ENCODE data around the gene GPR137B. TPM values are rescaled to one million over a fixed set of nuclear protein-coding genes. Genes with fewer than 3 reads are reported as not detected.

GPR137B gene
- total RNA-seq, 2 donors from 2014 or later: 3.8 to 9.5 TPM

DNA sequence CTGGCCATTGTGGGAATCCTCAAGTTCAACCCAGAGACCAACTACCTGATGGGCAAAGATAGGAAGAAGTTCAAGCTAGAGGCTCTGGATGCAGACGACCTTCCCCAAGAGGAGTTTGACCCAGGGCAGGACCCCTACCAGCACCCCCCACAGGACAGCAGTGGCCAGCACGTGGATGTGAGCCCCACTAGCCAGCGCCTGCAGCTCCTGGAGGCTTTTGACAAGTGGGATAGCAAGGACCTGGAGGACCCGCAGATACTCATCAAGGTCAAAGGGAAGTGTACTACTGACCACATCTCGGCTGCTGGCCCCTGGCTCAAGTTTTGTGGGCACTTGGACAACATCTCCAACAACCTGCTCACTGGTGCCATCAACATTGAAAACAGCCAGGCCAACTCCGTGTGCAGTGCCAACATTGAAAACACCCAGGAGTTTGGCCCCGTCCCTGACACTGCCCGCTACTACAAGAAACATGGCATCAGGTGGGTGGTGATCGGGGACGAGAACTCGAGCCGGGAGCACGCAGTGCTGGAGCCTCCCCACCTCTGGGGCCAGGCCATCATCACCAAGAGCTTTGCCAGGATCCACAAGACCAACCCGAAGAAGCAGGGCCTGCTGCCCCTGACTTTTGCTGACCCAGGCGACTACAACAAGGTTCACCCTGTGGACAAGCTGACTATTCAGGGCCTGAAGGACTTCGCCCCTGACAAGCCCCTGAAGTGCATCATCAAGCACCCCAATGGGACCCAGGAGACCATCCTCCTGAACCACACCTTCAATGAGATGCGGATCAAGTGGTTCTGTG, 30.6 kb upstream of the GPR137B start:
- DNase-seq (no peak), ATAC-seq (no peak)
- intact Hi-C loops (cut with DNase I, micrococcal nuclease): no loop called here

DNA sequence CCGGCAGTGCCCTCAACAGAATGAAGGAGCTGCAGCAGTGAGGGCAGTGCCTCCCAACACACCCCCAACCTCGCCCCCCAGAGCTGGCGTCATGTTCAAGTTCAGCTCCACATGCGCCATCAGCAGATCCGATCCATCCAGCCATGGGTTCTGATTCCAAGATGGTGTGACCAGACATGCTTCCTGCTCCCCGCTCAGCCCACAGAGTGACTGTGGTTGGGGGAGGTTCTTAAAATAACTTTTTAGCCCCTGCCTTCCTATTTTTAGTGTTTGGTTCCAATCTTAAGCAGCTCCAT, 30.1 kb upstream of the GPR137B start:
- no peak for ATAC-seq
- DNase-seq: no peak
- intact Hi-C loops (cut with DNase I, micrococcal nuclease): no loop called here

DNA sequence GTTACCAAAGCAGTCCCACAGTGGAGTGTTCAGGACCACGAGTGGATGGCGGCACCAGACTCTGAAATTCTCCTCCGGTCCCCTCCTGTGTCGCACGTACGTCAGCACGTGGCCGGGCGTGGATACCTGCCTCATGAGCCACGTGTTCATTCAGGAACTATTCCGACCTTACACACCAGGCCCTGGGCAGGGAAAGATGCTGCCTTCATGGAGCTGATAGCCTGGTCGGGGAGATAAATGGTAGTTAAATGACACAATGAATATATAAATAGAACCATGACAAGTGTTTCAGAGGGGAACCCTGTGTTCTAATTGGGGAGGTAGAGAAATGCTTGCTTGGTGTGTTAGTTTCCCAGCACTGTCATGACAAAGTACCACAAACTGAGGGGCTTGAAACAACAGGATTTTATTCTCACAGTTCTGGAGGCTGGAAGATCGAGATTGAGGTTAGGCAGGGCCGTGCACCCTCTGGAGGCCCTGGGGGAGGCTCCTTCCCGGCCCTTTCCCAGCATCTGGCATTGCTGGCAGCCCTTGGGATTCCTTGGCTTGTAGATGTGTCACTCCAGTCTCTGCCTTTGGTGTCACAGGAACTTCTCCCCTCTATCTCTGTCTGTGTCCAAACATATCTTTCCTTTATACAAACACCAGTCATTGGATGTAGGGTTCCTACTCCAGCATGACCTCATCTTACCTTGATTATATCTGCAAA, 28.9 kb upstream of the GPR137B start:
- ATAC-seq (no peak), DNase-seq (no peak)
- intact Hi-C loops (cut with DNase I, micrococcal nuclease): no loop called here

DNA sequence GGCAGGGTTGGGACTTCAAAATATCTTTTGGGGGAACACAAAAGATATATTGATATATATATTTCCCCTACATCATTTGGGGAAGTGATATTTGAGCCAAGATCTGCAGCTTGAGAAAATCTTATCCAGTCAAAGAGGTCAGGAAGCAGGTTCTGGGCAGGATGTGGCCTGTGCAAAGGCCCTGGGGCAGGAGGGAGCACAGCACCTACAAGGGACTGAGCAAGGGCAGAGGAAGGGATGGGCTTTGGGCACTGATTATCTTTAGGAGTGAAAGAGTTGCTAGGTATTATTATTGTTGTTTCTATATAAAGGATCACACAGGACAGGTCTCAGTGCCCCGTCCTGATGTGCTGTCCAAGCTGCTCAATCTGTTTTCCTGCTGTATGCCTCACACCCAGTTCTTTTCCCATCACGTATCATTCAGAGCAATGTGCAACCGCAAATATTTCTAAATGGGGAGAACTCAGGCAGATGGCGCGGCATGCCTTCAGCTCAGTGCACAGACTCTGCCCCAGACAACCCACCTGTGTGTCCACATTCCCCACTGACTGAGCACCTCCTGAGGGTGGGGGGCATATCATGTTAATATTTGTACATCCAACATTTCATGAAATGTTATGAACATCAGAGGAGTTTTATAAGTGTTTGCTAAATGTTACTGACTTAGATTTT, 28.1 kb upstream of the GPR137B start:
- no peak for DNase-seq
- no peak for ATAC-seq
- intact Hi-C loops (cut with DNase I, micrococcal nuclease): no loop called here

DNA sequence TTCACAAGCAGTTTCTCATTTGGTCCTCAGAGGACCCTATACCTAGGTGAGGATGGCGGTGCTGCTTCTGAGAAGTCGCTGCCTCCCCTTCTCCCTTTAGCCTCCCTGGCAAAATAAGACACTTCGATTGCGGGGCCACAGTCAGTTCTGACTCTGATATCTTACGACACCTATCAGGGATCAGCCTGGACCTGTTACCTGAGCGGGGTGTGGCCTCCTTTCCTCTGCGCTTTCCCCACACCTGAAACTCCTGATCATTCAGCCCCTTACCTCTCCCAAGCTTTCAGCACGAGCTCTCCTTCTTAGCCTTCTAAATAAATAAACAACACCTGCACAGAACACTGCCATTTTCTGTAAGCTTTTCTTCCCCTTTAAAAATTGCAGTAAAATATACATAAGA, 24.6 kb upstream of the GPR137B start:
- no peak for DNase-seq
- intact Hi-C loops (cut with DNase I, micrococcal nuclease): no loop called here
- ATAC-seq: no peak

DNA sequence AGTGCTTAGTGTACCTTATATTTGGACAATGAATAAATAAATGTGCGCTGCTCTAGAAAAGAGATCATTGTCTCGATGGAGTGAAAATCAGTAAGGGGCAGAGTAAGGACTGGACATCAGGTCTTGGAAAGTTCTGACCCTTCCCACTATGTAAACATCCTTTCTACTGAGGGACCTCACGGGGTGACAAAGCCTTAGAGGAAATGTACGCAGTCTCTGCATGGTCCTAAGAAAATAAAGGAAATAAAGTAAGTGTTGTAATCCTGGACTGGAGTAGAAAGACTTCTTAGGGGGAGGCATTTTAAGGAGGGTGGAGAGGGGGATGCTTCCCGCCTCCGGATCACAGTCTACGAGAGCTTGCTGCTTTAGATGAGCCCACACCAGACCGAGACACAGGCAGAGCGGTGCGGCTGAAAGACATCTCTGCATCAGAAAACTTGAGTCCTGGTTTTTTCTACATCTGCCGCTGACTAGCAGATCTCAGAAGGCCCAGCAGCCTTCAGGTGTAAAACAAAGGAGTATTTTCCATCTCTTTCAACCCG, 22.3 kb upstream of the GPR137B start:
- intact Hi-C loops (cut with DNase I, micrococcal nuclease): no loop called here
- DNase-seq: no peak
- no peak for ATAC-seq

DNA sequence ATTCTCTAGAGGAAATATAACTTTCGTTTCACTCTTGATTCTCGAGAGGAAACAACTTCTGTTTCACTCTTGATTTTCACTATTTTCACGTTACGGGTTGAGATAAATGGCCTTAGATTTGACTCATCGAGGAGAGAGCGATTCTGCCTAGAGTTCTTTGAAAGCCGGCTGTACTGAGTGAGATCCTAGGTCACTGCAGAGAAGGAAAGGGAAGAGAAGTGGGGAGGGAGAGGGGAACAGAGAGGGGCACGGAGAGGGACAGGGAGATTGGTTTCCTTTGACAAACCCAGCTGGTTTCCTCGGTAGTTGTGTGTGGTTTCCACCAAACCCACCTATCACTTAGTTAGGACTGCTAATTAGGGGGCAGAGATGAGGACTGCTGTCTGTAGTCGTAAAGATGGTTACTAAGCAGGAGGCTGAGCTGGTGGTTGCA, 21.6 kb upstream of the GPR137B start:
- ATAC-seq (no peak), DNase-seq (no peak)
- intact Hi-C loops (cut with DNase I, micrococcal nuclease): no loop called here

DNA sequence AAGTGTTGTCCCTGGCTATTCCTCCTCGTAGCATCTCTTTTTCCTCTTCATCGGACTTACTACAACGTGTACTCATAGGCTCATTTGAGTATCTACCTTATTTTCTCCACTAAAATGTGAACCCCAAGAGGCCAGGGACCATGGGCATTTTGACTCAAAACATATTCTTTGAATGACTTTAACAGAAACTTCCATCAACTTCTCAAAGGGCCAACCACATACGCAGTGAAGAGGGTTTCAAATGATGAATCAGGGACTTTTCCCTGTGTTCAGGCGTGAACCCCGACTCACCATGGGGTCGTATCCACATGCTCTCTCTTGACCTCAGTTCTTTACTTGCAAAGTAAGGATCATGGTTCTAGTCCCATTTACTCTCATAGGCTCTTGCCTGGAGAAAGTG, 20.2 kb upstream of the GPR137B start:
- intact Hi-C loops (cut with DNase I, micrococcal nuclease): no loop called here
- DNase-seq (no peak), ATAC-seq (no peak)

DNA sequence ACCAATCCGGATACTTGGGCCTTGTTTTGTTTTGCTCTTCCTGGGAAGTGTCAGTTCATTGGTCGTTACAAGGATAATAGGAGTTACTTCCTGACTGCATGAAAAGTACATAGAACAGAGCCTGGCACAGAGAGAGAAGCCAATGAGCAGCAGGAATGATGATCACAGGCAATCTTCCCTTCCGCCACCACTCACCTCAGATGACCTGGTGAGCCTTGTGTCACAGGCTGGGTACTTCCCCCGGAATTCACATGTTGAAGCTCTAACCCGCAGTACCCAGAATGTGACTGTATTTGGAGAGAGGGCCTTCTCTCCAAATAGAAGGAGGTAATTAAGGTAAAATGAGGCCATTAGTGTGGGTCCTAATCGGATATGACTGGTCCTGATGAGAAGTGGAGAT, 18.8 kb upstream of the GPR137B start:
- ATAC-seq (no peak), DNase-seq (no peak)
- intact Hi-C loops (cut with DNase I, micrococcal nuclease): no loop called here

DNA sequence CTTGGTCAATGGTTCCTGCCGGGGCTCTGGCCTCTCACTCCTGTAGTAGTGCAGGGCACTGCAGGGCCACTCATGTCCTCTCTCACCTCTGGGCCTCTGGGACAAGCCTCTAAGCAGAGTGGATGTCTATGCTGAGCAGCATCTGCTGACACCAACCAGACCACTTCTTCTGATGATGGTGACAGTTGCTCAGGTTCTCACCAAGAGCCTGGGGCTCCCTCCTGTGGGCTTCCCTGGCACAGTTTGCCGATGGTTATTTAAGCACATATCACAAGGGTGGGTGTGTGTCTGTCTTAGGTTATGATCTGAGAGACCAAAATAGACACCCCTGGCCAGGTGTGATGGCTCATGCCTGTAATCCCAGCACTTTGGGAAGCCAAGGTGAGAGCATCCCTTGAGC, 17.4 kb upstream of the GPR137B start:
- intact Hi-C loops (cut with DNase I, micrococcal nuclease): no loop called here
- no peak for ATAC-seq
- no peak for DNase-seq

DNA sequence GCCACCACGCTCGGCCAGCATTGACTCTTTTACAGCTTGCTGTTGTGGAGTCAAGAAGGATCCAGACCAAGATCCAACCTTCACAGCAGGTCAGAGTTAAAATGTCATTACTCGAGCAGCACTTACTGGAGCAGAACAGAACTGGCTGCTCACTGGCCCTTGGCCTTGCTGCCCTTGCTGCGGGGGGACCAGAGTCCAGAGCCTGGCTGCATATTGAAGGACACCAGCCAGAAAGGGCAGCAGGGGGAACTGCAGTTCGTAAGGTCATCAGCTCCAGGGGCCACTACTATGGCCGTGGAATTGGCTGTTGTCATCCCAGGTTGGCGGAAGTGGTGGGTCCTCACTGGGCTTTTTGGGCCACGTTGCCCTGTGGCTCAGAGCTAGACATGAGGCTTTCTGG, 15.3 kb upstream of the GPR137B start:
- intact Hi-C loops (cut with DNase I, micrococcal nuclease): no loop called here
- DNase-seq (no peak), ATAC-seq (no peak)

DNA sequence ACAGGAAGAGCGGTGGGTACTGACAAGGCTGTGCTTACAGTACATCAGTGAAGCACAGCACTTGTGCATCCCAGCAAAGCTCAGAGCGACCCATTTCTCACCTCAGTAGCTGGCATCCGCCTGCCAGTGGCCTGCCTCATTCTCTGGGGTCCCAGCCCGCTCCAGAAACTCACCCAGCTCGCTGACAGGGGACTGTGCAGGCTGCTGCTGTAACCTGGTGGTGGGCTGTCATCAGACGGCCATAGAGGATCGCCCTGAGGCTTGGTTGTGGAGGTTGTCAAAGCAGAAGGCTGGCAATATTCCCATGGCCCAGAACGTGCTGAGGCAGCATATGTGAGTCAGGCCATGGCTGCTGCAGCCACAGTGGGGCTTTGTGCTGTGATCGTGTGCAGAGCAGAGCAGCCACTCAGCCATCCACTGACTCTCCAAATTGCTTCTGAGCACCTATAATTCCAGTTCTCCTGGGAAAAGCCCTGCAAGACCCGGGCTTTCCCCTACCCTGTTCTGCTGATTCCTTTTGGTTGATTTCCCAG, 13.6 kb upstream of the GPR137B start:
- ATAC-seq (no peak), DNase-seq (no peak)
- intact Hi-C loops (cut with DNase I, micrococcal nuclease): no loop called here

DNA sequence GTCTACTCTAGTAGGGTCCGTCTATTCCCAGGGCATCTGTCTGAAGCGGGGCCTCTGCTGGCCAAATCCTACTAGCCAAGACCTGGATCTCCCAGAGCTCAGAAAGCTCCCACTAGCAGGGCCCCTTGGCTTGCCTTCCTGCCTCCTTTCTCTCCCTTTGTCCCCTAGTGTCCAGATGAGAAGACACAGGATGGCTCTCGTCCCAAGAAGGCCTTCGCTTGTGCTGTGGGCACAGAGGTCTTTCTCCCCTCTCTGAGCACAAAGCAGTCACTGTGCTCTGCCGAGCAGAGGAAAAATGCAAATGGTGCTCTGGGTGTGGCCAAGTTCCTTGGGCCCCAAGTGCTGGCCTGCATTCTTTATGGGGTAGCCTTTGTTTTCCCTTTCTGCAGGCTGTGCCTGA, 13.0 kb upstream of the GPR137B start:
- ATAC-seq (no peak), DNase-seq (no peak)
- intact Hi-C loops (cut with DNase I, micrococcal nuclease): no loop called here

DNA sequence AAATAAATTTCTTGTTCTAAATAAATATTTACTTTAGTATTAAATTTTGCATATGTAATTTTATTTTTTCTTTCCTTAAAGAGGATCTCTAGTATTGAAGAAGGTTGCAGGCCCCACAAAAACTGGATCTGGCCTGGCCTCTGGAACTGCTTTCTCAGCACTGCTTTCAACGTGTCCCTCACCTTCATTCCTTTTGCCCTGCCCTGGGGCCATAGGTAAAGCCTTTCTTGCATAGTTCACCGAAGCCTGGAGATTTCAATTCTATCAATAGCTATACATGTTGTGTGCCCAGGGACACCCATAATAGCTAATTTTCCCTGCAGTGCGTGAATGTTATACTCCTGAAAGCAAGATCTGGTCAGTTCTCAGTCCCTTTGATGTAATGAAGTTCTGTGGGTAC, 12.0 kb upstream of the GPR137B start:
- no peak for ATAC-seq
- intact Hi-C loops (cut with DNase I, micrococcal nuclease): no loop called here
- no peak for DNase-seq

DNA sequence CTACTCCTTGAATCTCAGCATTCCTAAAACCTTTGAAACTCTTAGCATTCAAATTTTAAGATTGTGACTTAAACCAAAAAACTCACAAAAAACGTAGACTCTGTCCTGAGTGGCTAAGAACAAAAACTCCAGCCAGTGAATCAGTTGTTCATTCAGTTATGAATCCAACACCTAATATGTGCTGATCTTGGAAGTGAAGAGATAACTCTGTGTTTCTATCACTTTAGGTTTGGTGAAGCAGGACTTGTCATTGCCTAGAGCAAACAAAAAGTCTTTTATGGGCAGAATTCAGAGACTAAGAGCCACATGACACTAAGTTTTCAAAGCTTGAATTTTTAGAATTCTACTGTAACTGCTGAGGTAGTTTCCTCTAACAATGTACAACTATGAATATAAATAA, 10.4 kb upstream of the GPR137B start:
- intact Hi-C loops (cut with DNase I, micrococcal nuclease): no loop called here
- DNase-seq (no peak), ATAC-seq (no peak)

DNA sequence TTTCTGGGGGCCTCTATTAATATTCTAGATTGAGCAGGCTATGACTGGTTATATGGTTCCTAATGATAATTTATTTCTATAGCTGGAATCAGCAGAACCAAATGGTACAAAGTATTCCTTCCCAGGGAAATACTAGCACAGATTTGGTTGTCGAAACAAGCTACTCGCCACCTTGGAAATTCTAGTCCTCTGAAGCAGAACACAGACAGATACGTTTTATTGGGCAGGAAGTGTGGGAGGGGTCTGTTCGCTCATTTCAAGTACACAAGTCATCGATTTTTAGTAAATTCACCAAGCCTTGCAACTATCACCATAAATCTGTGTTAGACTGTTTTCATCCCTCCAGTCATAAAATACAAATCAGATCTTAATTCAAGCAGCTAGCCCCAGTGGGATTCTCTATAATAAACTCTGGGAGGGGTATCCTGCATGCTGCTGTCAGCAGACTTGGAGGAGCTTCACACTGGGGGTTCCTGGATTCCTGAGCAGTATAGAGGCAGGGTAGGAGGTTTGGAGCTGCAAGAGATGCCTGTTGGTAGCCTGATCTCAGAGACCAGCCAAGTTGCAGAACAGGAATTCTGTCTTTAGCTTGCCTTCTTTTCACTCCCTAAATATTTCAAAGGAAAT, 9.8 kb upstream of the GPR137B start:
- intact Hi-C loops (cut with DNase I, micrococcal nuclease): no loop called here

DNA sequence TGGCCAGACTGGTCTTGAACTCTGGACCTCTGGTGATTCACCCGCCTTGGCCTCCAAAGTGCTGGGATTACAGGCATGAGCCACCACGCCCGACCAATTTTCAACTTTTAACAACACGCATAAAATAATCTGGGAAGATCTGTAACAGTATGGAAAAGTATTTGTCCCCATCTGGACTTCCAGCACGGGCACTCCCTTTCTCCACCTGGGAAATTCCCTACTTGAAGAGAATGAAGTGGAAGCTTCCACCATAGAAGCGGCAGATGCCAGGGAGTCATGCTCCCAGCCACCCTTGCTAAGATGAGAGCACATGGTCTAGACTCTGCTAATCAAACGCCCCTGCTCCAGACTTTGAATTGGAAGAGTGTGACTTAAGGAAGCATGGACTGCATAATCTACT, 9.0 kb upstream of the GPR137B start:
- DNase-seq (no peak), ATAC-seq (no peak)
- intact Hi-C loops (cut with DNase I, micrococcal nuclease): no loop called here

More for the DNA sequence above, 9.8 kb upstream of the GPR137B start:
- ATAC-seq: no peak
- DNase-seq: no peak

DNA sequence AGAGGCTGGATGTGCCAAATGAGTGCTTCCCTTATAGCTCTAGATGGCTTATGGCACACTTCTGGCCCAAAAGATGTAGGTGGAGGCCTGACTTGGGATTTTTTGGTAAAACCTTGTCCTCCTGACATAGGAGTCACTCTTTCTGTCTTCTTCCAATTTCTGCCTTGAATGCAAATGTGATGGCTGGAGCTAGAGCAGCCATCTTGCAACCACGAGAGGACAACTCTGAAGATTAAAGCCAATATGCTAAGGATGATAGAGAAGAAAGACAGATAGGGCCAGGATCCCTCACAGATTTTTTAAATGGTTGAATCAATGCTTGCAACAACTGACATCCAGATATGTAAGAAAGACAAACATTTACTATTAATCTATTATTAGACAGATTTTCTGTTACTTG, 8.5 kb upstream of the GPR137B start:
- no peak for DNase-seq
- ATAC-seq: no peak
- intact Hi-C loops (cut with DNase I, micrococcal nuclease): no loop called here

DNA sequence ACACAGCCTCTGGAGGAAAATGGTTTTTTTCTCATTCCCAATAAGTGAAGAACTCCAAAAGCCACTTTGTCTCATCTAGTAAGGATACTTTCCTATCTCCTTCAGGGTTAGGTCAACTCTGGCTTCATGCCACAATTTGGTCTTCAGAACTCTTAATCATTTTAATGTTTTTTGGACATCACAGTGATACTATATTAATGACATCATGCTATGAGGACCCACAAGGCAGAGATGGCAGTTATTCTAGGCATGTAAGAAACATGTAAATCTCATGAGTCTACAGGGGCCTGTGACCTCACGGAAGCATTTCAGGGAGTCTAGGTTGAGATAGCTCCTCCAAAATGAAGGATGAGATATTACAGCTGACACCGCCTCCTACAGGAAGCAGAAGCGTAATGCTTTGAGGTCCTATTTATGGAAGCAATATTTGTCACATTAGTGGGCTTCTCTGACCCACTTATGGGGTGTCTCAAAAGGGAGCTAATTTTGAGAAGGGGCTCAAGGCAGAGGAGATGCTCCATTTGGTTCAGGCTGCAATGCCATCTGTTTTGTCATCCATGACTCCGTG, 5.0 kb upstream of the GPR137B start:
- ATAC-seq (no peak), DNase-seq (no peak)
- intact Hi-C loops (cut with DNase I, micrococcal nuclease): no loop called here
